Pulmonary artery endothelial cell (primary cell): ENCODE data around the gene AMN. TPM values are rescaled to one million over a fixed set of nuclear protein-coding genes. Genes with fewer than 3 reads are reported as not detected.
"Not testable (repeated sequence)": the region's sequence is repeated elsewhere in the genome, so short reads cannot be mapped to it uniquely, and the experiment has no call there.

Experiments used
- DNase-seq: peaks from one replicate; pipeline ENCODE4 v3.0.0-alpha.2; 2011; ENCODE audit warnings: low read depth, low spot score
- total RNA-seq: library from RNA; depleted of rRNA; stranded (reverse); fragments of >200 nt; gene quantifications from 2 replicates; pipeline ENCODE4 v1.2.3, GENCODE V29; 2014

AMN gene
- total RNA-seq, 1 donor from 2014 or later, result 0.13 TPM

DNA sequence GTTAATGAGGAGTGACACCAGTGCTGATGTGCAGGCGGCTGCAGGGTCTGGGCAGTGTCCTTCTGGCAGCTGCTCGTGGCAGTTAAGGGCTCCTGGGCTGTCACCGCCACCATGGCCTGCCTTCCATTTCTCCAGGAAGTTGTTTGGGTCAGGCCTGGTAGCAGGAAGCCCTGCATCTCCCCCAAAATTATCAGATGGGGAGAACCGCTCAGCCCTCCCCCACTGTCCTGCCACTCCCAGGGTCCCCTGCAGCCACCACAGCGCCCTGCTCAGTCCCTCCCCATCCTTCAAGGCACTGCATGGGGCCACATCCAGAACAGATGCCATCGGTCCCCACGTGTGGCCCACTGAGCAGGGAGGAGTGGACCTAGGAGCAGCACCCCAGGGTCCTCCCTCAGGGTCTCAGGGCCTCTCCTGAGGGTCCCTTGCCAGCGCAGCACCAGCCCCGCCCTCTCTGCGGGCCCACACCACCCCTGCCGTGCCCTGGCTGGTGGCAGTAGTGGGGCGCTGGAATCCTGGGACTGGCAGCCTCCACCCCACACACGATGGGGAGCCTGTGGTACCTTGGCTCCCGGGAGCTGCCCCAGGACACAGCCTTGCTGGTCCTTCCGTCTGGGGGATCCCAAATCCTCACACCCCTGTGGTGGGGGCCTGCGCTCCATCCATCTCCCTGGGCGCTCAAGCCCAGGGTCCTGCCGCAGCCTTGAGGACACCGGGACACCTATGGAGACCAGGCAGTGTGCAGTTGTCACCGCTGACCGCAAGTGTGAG is 10.3 kb upstream of the AMN start:
- no peak for DNase-seq

DNA sequence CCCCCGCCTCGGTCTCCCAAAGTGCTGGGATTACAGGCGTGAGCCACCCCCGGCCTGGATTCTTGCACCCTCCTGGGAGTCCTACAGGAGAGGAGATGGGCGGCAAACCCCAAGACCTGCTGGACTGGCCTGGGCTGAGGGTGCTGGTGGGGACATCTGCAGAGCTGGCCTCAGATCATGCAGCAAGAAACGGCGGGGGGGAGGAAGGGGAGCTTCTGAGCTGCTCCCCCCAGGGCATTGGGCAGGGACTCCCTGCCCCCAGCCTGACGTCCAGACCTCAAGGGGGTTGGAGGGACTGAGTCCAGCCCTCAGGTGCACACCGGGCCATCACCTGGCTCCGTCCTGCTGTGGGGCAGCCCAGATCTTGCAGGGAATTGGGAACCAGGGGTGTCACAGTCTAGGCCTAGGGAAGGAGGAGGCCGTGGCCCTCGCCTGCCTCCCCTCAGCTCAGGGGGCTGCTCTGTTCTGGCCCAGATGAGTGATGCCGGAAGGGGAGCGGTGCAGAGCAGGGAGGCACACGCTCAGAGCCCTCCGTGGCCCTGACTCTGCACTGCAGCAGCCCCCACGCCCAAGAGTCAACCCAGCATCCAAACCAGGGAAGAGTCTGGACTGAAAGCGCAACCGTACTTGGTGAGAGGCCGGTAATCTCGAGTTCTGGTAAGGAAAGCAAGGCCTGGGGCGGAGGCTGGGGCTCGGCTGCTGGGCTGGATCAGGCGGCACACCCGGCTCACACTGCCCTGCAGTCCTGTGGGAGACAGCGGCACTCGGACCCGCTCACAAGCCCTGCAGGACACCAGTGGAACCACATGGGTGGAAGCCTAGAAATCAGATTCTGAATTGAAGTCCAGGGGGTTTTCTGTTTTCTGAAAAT is 8.9 kb upstream of the AMN start:
- no peak for DNase-seq

DNA sequence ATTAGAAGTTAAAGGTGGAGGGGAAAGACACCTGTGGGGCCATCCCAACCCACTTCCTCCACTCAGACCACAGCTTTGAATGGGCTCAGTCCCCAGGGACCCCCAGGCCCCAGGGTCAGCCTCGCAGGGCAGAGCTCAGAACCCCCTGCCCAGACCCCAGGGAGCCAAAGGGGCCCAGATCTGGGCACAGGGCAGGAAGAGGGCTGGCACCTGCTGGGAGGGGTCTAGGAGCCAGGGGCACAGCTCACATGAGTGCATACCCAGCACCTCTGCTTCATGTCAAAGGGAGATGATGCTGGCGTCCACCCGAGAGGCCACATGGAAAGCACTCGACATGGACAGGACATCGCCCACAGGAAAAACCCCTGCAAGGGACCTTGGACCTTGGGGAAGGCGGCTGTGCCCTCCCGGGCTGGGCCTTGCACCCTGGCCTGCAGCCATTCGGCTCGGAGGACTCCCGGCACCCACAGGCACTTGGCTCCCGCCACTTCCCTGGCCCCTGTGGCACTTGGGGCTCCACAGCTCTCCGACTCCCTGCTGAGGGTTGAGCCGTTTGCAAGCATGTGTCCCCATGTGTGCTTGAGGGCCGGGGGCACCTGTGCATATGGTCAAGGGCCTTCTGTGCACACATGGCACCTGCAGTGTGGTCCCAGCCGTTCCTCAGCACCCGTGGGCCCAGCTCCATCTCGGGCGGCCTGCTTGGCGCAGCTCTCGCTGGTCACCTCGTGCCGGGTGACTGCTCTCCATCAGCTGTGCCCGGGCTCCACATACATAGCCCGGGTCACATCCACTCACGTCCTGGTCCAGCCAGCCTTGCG is 7.8 kb upstream of the AMN start:
- DNase-seq, result no peak

DNA sequence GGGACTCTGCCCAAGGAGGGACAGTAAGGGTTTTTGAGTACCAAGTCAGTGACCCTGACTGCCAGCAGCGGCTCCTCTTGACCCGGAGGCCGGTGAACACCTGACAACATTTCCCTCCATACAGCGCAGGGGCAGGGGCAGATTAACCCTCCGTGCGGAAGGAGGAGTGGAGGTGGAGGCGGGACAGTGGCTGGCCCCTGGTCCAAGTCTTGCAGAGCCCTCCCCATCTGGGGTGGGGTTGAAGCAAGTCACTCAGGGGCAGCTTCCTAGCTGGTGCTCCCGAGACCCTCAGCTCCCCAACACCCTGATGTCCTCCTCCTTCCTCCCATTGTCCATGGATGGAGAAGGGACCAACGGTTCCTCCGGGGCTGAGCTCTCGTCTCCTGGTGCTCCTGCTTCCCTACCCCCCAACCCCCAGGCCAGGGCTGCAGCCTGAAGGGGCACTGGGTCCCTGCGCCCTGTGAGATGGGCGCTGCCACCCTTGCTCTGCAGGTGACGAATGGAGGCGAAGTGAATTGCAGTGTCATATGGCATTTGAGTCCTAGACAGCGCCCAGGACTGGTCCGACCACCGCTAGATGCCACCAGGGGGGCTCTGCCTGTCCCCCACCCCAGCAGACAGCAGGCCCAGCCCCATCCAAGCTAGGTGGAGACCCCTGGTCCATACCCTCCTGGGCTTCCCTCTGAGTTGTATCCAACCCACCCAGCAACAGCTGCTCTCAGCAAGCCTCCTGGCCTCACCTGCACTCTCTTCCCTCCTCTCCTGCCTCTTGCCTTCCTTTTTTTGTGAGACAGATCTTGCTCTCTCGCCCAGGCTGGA is 7.0 kb upstream of the AMN start:
- DNase-seq, result no peak

DNA sequence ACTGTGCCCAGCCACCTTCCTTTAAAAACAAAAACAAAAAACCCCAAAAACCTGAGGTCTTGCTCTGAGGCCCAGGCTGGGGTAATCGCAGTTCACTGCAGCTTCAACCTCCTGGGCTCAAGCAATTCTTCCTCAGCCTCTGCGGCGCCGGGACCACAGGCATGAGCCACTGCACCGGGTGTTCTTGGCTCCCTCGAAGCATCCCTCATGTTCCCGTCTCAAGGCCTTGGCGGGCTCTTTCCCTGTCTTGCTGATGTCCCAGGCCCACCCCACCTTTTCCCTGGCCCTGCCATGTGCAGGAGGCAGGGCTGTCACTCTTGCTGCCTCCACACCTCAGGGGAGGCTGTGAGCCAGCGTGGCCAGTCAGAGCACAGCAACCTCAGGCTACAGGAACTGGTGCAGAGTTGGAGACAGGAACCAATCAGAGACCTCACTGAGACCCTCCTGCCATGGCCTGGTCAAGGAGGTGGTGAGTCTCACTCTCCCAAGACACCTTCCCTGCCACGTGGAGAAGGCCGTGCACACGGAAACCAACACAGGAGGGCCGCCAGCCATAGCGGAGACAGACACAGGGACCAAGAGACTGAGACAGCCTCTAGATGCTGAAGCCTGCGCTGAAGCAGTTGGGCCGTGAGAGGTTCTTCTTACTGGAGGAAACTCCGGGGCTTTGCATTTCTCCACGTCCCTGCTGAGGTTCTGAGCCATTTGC is 6.0 kb upstream of the AMN start:
- DNase-seq, result no peak

DNA sequence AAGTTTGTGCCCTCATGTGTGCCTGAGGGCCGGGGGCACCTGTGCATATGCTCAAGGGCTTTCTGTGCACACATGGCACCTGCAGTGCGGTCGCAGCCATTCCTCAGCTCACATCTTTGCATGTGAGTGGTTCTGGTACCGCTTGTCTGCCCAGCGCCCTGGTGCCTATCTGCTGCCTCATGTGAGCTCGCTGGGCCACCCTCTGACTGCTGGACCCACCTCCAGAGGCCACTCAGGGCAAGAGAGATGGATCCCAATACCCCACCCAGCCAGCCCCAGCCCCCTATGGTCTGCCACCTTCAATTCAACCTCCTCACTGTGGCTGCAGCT is 5.4 kb upstream of the AMN start:
- DNase-seq, result no peak

DNA sequence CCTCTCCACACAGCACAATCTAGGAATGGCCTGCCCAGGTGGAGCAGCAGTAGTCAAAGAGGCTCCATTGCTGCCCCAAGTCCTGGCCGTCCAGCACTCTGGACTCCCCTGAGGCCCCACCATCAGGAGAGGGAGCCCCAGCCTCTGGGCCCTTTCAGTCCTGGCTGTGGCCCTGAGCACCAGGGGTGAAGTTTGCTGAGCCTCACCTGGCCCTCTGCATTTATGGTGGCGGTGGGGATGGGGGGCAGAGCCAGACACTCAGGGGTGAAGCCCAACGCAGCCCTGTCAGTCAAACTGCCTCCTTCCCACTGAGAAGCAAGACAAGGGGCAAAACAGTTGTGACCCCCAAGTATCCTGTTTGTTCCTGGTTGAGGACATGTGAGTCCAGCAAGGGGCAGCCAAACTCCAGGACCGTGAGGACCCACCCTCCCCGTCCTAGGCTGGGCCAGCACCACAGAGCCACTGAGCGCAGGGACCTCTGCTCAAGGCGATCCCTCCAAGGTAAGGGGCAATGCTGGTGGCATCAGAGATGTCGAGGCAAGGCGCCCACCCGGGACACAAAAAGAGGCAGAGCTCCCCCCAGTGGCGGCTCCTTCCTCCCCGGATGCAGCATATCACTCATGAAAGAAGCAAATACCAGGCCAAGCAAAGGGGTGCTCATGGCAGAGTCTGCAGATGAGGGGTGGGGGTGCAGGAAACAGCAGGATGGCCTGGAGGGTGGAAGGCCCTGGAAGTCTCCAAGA is 4.8 kb upstream of the AMN start:
- DNase-seq, result no peak

DNA sequence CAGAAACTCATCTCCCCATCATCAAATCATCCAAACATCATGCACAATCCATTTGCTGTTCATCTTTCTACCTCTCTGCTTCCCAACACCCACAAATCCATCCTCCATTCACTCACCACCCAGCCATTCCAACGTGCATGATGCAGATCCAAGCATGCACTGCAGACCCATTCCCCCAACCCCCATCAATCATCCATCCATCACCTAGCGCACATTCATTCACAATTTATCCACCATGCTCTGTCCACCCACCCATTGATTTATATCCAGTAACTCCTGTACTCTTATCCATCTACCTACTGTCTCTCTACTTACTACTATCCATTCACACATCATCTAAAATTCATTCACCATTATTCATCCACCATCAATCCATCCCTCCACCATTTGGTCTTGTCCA is 4.0 kb upstream of the AMN start:
- DNase-seq, result no peak

DNA sequence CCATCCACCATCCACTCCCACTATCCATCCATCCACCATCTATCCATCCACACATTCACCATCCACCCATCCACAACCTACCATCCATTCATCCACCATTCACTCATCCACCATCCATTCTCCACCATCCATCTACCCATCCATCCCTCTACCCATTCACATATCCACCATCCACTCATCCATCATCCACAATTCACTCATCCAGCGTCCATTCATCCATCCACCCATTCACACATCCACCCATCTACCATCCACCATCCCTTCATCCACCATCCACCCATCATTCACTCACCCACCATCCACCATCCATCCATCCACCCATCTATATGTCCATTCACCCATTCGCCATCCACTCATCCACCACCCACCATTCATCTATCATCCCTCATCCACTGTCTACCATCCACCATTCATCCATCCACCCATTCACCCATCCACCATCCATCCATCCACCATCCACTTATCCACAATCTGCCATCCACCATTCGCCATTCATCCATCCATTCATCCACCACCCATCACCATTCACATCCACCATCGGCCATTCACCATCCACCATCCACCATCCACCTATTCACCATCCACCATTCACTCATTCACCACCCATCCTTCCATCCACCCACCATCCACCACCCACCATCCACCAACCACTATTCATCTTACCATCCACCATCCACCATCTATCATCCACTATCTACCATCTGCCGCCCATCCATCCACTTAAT is 2.0 kb upstream of the AMN start:
- no peak for DNase-seq

DNA sequence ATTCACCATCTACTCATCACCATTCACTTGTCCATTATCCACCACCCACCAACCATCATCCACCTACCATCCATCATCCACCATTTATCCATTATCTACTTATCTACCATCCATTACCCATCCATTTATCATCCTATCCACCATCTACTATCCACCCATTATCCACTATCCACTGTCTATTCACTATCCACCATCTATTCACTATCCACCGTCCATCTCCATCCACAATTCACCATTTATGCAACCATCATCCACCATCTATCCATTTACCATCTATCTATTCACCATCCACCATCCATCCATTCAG is 1.5 kb upstream of the AMN start:
- DNase-seq, result no peak

DNA sequence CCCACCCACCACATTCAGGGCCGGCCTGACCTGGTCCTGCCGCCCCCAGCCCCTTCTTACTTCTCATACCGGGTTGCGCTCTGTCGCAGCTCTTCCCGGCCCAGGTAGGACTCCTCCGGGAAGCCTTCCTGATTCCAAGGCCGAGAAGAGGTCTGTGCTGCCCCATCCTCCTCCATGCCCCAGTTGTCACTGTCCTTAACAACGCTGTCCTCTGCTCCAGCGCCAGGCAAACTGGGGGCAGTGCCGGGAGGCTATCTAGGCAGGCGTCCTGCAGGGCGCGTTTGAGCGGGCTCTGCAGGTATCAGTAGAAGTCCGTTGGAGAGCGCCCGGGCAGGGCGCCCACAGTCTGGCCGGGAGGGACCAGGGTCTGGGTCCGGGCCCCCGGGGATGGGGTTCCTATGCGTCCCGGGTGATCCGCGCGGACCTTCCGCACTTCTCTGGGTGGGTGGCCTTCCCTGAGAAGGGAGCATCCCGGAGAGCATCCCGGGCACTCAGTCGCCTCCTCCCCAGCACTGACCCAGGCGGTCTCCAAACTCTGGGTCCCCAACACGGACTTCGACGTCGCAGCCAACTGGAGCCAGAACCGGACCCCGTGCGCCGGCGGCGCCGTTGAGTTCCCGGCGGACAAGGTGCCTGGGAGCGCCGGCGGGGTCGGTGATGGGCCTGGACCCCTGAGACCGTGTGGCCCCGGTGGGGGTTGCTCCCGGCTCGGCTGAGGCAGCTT is 900 bp downstream of the AMN start:
- no peak for DNase-seq

DNA sequence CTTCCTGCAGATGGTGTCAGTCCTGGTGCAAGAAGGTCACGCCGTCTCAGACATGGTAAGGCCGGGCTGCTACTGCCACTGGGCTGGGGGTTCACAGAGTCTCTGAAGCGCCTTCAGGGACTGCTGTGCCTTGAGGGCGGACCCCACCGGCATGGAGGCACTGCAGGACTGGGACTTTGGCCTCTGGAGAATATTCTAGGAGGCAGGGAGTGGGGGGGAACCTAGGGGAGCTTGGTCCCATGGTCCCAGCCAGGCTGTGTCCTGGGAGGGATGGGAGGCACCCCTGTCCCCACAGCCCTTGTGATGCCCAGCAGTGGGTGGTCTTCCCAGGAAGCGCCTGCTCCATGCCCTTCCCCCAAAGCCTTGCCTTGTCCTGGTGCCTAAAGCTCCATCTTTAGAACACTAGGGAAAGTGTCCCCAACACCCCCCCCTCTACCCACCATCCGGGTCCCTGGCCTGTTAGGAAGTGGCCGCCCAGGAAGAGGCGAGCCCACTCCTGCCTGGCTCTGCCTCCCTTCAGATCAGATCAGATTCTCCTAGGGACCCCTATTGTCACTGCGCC is 1.5 kb downstream of the AMN start:
- no peak for DNase-seq

DNA sequence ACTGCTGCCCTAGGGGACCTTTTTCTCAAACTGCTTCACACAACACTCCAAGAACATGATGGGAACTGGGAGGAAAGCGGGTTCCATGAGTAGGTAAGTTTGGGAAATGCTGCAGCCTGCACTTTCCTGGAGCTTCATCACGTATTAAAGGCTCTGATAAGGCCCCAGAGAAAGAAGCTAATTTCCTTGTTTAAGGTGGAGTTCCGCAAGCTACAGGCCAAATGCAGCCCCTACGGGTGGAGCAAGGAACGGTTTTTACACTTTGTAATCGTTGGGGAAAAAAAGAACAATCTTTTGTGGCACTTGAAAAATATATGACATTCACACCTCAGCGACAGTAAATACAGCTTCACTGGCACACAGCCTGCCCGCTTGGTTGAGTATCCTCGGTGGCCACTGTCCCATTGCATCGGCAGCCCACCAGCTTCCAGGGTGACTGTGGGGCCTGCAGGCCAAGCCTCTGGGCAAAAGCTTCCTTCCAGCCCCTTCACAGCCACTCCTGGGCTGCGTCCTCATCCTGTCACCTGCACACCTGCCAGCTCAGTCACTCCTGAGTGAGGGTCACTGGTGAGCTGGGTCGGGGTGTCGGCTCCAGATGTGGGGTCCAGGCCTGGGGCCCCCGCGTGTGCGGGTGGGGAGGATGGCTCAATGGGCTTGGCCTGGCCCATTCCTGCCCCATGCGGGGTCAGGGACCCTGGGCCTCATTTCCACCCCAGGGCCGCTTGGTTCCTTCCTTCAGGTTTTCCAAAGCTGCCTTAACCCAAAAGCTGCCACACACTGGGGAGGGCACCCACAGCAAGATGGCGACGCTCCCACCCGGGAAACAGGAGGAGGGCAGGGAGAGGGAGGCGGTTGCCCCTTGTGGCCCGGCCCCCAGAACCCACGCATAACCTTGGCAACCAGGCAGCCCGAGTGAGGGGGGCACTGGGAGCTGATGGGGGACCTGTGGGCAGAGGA is 2.4 kb downstream of the AMN start:
- no peak for DNase-seq

DNA sequence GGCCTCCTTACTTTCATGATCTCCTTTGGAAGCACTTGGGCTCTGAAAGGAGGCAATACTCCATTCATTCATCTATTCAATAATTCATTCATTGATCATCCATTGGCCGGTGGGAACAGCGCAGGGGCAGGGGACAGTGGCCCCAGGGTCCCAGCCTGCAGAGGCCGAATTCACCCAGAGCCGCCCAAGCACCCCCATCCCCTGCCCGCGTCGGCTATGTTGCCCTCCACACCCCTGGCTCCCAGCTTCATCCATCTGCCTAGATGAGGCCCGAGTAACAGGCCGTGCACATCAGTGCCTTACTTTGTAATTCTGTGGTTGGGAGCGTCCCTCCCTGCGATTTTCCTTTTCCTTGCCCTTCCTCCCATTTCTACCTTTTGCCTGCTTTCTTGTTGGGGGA is 3.2 kb downstream of the AMN start:
- no peak for DNase-seq

DNA sequence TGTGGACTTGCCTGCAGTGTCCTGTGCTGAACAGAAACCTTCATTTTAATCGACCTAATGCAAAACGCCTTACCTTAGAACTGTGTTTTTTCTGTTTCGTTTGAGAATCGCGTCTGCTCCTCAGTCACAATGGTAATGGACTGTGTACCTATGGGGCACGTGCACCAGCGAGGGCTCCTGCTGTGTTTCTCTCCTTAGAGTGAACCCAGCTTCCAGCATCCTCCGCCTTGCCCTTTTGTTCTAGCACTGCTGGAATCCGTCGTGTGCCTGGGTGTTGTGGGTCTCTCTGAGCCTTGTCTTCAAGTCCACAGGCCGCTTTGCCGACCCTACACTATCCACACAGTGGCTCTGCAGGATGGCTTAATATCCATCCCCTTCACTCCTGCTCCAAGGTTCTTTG is 3.6 kb downstream of the AMN start:
- DNase-seq, result no peak

DNA sequence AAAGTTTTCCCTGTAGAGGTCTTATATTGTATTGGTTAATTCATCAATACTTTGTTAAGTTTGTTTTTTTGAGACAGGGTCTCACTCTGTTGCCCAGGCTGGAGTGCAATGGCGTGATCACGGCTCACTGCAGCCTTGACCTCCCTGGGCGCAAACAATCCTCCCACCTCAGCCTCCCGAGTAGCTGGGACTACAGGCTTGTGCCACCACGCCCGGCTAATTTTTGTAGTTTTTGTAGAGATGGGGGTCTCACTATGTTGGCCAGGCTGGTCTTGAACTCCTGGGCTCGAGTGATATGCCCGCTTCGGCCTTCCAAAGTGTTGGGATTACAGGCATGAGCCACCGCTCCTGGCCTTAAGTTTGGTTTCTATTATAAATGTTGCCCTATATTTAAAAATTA is 4.4 kb downstream of the AMN start:
- not testable (repeated sequence) for DNase-seq

DNA sequence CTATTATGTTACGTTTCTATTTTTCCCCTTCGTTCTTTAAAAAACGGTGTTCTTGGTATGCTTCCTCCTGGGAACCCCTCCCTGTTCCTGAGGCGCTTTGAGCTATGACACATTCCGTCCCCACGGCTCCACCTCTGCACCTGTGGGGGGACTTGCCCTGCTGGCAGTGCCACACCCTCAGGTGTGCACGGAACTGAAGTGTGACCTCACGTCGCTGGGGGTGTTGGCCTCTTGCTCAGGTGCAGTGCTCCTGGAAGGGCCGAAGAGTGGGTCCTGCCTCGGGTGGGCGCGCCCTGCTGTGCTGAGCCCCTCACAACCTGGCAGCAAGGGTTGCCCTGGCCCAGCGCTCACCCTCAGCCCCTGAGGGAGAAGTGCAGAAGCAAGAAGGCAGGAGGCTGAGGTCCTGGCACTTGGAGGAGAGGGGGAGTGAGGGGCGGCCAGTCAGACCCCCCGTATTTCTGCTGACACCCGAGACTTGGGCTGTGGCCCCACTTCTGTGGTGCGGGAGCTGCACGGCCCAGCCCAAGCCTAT is 4.9 kb downstream of the AMN start:
- DNase-seq, result no peak
